SH-SY5Y (cell line): ENCODE data around the gene GPR15LG.
A peak's percentile ranks its signal among the peaks of the same experiment; 100 is the strongest.

Experiments used
- GATA2 ChIP-seq: IDR thresholded peaks from 2 replicates; pipeline ENCODE4 v1.6.1; 2011; ENCODE audit warnings: mild to moderate bottlenecking, low read depth, low read length
- GATA3 ChIP-seq: IDR thresholded peaks from 2 replicates; pipeline ENCODE4 v1.6.1; 2011; ENCODE audit warnings: low read depth, mild to moderate bottlenecking, low read length, moderate library complexity

Gene GPR15LG

GRCh38 chr10:84173501-84173929 is at the start of gene GPR15LG:
GPR15LG (plus strand) TSS chr10:84173801; CDS start chr10:84173852, 51 bp downstream.
- TF ChIP-seq GATA2: no peak
- TF ChIP-seq GATA3: no peak

- TF ChIP-seq GATA2 (no peak), GATA3 (no peak)
Observed at GRCh38 chr10:84126785-84127167, 46.8 kb upstream of the GPR15LG start.

DNA sequence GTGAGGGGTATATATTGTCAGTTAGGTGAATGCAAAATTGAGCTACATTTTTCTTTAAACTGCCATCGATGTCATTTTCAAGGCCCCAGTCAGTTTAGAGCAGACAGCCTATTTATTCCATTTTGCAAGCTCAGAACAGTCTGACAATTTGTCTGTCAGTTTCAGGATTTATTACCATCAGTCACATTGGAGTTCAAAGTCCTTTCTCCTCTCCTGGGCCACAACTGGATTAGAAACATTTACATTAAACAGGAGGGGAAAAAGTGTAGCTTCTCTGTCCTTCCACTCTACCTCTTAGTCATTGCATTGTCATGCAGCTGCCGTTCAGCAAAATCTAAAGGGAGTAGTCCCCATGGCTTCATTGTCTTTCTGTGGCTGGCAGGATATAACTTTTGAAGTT is 37.8 kb upstream of the GPR15LG start:
- no peak for TF ChIP-seq GATA2
- no peak for TF ChIP-seq GATA3

DNA sequence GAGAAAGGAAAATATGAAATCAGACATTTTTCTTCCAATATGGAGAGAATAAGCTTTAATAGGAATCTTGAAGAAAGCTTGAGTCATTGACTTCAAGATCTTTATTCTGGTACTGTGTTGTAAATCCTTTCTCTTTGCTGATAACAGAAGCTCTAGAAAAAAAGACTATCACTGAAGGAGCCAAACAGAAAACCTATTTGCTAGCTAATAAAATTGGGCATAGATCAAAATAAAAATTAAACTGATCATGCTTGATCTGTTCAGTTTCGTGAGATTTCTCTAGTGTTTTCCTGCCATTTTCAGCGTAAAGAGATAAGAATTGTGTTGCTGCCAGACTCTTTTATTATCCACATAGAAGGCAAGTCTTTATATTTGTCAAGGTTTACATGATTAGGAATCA is 35.8 kb upstream of the GPR15LG start:
- no peak for TF ChIP-seq GATA3

- TF ChIP-seq GATA3: no peak
- TF ChIP-seq GATA2: peak; percentile 29; the same call in 1 of the 2 replicates
Observed at GRCh38 chr10:84138478-84139125, 35.0 kb upstream of the GPR15LG start.

DNA sequence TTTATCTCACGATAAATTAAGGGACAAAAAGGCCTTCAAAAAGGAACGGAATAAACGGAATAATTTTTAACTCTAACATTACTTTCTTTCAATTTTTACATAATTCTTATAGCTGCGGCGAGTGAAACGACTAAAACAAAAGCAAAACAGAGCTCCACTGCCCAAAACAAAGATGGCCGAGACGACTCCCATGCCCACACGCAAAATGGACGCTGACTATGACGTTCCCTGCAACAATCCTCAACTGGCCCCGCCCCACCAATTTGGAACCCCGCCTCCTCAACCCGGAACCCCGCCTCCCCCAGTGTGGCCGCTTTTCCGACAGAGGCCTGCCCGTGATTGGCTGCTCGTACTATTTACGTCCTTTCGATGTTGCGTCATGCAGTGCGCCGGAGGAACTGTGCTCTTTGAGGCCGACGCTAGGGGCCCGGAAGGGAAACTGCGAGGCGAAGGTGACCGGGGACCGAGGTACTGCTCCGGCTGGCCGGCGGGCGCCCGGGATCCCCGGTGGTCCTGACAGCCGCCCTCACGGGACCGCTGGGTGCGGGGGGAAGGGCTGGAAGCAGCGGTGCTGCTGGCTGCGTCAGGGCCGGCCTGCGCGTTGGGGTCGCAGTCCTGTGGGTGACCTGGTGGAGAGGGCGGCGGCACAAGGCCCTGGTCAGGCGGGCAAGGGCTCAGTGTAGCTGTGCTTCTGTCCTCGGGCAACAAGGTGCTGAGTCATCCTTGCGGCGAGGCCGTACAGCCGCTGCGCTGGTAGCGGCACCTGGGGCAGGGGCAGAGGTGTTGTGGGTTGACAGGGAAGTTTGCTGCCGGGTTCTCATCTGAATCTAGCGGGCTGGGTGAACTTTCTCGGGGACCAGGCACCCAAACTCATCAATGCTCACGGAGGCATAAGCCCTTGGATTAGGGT is 34.2 kb upstream of the GPR15LG start, which contains the start of gene GHITM:
TSS of gene GHITM (plus strand) at position 384 of the 910 bp plus-strand sequence. CDS start 1,992 bp downstream, outside the sequence.
- TF ChIP-seq GATA3: peak; percentile 29; the same call in 1 of the 2 replicates
- no peak for TF ChIP-seq GATA2

DNA sequence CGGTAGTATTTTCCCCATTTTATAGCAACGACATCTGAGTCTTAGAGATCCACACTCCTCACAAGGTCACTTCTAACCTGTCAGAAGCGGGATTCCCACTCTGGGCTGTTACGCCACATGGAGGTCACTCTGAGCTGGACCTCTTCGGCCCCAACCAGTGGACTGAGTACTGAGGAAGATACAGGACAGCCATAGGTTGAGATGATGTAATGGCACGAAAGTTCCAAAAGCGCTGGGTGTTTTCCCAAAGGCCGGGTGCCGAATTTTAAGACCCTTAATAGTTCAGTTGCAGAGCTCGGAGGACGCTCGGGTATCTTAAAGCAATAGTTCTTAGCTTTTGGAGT is 33.6 kb upstream of the GPR15LG start:
- TF ChIP-seq GATA2 (no peak), GATA3 (no peak)

GRCh38 chr10:84147347-84147746 is 26.3 kb upstream of the GPR15LG start:
- TF ChIP-seq GATA3 (no peak), GATA2 (no peak)

- no peak for TF ChIP-seq GATA2
- TF ChIP-seq GATA3: no peak
Observed at GRCh38 chr10:84149854-84150253, 23.7 kb upstream of the GPR15LG start.

GRCh38 chr10:84152769-84153168 is 20.8 kb upstream of the GPR15LG start:
- no peak for TF ChIP-seq GATA3
- TF ChIP-seq GATA2: no peak

DNA sequence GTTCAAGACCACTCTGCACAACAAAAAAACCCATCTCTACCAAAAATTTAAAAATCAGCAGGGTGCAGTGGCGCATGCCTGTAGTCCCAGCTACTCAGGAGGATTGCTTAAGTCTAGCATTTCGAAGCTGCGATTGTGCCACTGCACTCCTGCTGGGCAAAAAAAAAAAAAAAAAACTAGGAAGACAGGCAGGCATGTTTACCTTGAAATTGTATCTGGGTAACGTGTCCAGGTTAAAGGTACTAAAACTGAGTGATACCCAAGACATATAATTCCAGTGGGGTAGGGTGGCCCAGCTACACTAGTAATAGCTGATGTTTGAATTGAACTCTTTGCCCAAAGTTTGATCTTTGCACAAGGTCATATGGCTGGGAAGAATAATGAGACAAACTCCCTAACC is 18.1 kb upstream of the GPR15LG start:
- TF ChIP-seq GATA3 (no peak), GATA2 (no peak)

DNA sequence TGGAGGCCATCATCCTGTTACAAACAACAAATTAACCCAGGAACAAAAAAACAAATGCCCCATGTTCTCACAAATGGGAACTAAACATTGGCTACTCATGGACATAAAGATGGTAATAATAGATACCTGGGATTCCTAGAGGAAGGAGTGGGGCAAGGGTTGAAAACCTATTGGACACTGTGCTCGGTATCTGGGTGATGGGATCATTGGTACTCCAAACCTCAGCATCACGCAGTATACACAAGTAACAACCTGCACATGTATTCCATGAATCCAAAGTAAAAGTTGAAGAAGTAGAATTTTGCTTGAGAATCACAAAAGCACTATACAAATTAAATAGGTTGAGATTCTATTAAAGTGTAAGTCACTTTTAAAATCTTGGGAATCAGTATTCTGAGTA is 17.6 kb upstream of the GPR15LG start:
- TF ChIP-seq GATA3 (no peak), GATA2 (no peak)

GRCh38 chr10:84156768-84157167 is 16.8 kb upstream of the GPR15LG start:
- TF ChIP-seq GATA3: no peak
- TF ChIP-seq GATA2: no peak

GRCh38 chr10:84158061-84158460 is 15.5 kb upstream of the GPR15LG start:
- TF ChIP-seq GATA3 (no peak), GATA2 (no peak)

GRCh38 chr10:84158550-84158949 is 15.1 kb upstream of the GPR15LG start:
- TF ChIP-seq GATA3 (no peak), GATA2 (no peak)
